GM21717 (cell line): ENCODE data around the gene AP3B1.
A peak's percentile ranks its signal among the peaks of the same experiment; 100 is the strongest.

ENCODE experiments used
- ATAC-seq: cut with Tn5 transposase; IDR thresholded peaks from one replicate; pipeline ENCODE4 v1.9.1; 2021; ENCODE audit warnings: mild to moderate bottlenecking, moderate library complexity; ENCODE audit not compliant: unreplicated experiment

Gene AP3B1

GRCh38 chr5:78294248-78295034, at the start of gene AP3B1:
Gene AP3B1, minus strand, starts transcription at chr5:78294698. Its CDS starts 119 bp downstream, at chr5:78294579.
- ATAC-seq: peak; percentile 75

GRCh38 chr5:78341440-78341839, 46.9 kb upstream of the AP3B1 start:
- no peak for ATAC-seq

GRCh38 chr5:78339617-78340436, 45.3 kb upstream of the AP3B1 start:
- no peak for ATAC-seq

GRCh38 chr5:78336698-78337097, 42.2 kb upstream of the AP3B1 start:
- ATAC-seq: no peak

- ATAC-seq: no peak
These were observed 41.5 kb upstream of the AP3B1 start for GRCh38 chr5:78335976-78336375.

- ATAC-seq: no peak
These were observed 40.3 kb upstream of the AP3B1 start for GRCh38 chr5:78334811-78335210.

GRCh38 chr5:78331523-78332080, 37.1 kb upstream of the AP3B1 start:
- ATAC-seq: no peak

- no peak for ATAC-seq
These were observed 34.2 kb upstream of the AP3B1 start for GRCh38 chr5:78328585-78329173.

- ATAC-seq: no peak
These were observed 33.4 kb upstream of the AP3B1 start for GRCh38 chr5:78327761-78328510.

GRCh38 chr5:78326930-78327329, 32.4 kb upstream of the AP3B1 start:
- no peak for ATAC-seq

- ATAC-seq: no peak
These were observed 28.7 kb upstream of the AP3B1 start for GRCh38 chr5:78323241-78323640.

- ATAC-seq: no peak
These were observed 25.9 kb upstream of the AP3B1 start for GRCh38 chr5:78320401-78320800.

- no peak for ATAC-seq
These were observed 23.8 kb upstream of the AP3B1 start for GRCh38 chr5:78318337-78318736.

GRCh38 chr5:78317515-78317914, 23.0 kb upstream of the AP3B1 start:
- no peak for ATAC-seq

GRCh38 chr5:78308703-78309102, 14.2 kb upstream of the AP3B1 start:
- no peak for ATAC-seq

GRCh38 chr5:78300464-78301045, 6.1 kb upstream of the AP3B1 start:
- ATAC-seq: no peak

GRCh38 chr5:78295035-78295961, 800 bp upstream of the AP3B1 start:
- ATAC-seq: peak; percentile 15

GRCh38 chr5:78293851-78294247, 649 bp downstream of the AP3B1 start:
- peak; percentile 4 for ATAC-seq

- no peak for ATAC-seq
These were observed 2.8 kb downstream of the AP3B1 start for GRCh38 chr5:78291687-78292086.
